Mammary epithelial cell (primary cell): ENCODE results near the gene PLEKHA8.

Experiments used
- CTCF ChIP-seq, 2 donors: IDR thresholded peaks in 1 of 2; conservative IDR thresholded peaks in 1 of 2; 2 replicates each; pipeline ENCODE4 v1.5.1; 2011 to 2012; ENCODE audit warnings: inconsistent platforms in 2 of 2, low read length in 2 of 2, mild to moderate bottlenecking in 2 of 2, control low read depth in 1 of 2, low read depth in 1 of 2; ENCODE audit not compliant: insufficient read depth in 1 of 2; ENCODE audit errors: extremely low read depth in 1 of 2
- EZH2 ChIP-seq: IDR thresholded peaks from 2 replicates; pipeline ENCODE4 v1.6.1; 2012; ENCODE audit warnings: low read length, inconsistent platforms, borderline replicate concordance

DNA sequence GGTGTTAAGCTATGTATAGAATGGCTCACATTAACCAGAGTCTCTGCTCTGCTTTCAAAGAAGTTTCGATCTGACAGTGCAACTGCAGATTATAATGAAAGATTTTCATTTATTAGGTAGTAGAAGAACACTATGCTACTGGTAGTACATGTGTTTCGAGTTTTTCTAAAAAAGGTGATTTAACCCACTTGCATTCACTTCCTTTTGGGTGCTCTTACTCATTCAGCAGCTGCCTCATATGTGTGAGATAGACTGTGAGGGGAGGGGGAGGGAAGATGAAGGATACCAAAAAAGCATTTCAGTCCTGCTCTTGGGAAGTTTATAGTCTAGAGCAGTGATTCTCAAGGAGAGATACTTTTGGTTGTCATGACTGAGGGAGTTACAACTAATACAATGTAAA lies 20.4 kb downstream of the PLEKHA8 start:
- no peak for TF ChIP-seq CTCF (conservative IDR thresholded peaks at IDR 0.05 in 1 of 2, IDR thresholded peaks at IDR 0.05 in 1 of 2; ENCODE audit: extremely low read depth in 1 of 2, insufficient read depth in 1 of 2, low read depth in 1 of 2, low read length in 2 of 2)
- TF ChIP-seq EZH2: no peak
